Measurements from ENCODE around the gene MACROD1.

GRCh38 chr11:64073542-64073941 lies 92.4 kb downstream of the MACROD1 start:
- TF ChIP-seq CTCF (IDR thresholded peaks at IDR 0.05) (no peak), POLR2A (IDR thresholded peaks at IDR 0.05) (no peak), POLR2AphosphoS5 (IDR thresholded peaks at IDR 0.05) (no peak), EP300 (IDR thresholded peaks at IDR 0.05) (no peak)

All from suprapubic skin (tissue), 4 donors.